Panc1 (cell line): Measurements from ENCODE around the gene FANCF.

Source experiments
- POLR2AphosphoS5 ChIP-seq: IDR thresholded peaks from 2 replicates; pipeline ENCODE4 v1.6.1; 2012; ENCODE audit warnings: mild to moderate bottlenecking, low read depth, low read length, moderate library complexity
- SIN3A ChIP-seq: IDR thresholded peaks from 2 replicates; pipeline ENCODE4 v1.6.1; 2012; ENCODE audit warnings: low read depth, mild to moderate bottlenecking, low read length, moderate library complexity, borderline replicate concordance; ENCODE audit not compliant: insufficient read depth
- TCF7L2 ChIP-seq: IDR thresholded peaks from 2 replicates; pipeline ENCODE4 v1.6.1; 2011; ENCODE audit warnings: mild to moderate bottlenecking, low read depth, low read length, inconsistent platforms
- TF ChIP-seq, protein P1 (sequence below): fragments of 450-650 bp; IDR thresholded peaks from 2 replicates; pipeline ENCODE4 v1.5.1; 2017; ENCODE audit warnings: mild to moderate bottlenecking

- TF ChIP-seq, protein P1, sequence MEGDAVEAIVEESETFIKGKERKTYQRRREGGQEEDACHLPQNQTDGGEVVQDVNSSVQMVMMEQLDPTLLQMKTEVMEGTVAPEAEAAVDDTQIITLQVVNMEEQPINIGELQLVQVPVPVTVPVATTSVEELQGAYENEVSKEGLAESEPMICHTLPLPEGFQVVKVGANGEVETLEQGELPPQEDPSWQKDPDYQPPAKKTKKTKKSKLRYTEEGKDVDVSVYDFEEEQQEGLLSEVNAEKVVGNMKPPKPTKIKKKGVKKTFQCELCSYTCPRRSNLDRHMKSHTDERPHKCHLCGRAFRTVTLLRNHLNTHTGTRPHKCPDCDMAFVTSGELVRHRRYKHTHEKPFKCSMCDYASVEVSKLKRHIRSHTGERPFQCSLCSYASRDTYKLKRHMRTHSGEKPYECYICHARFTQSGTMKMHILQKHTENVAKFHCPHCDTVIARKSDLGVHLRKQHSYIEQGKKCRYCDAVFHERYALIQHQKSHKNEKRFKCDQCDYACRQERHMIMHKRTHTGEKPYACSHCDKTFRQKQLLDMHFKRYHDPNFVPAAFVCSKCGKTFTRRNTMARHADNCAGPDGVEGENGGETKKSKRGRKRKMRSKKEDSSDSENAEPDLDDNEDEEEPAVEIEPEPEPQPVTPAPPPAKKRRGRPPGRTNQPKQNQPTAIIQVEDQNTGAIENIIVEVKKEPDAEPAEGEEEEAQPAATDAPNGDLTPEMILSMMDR, result no peak
- TF ChIP-seq TCF7L2 (no peak), POLR2AphosphoS5 (no peak), SIN3A (no peak)
Measured at GRCh38 chr11:22674470-22675439, 49.1 kb upstream of the FANCF start.
